ENCODE measurements around the gene TRERF1.

GRCh38 chr6:42405021-42405420 is 46.7 kb downstream of the TRERF1 start:
- TF ChIP-seq CTCF (optimal IDR thresholded peaks at IDR 0.05 in 1 of 3, IDR thresholded peaks at IDR 0.05 in 1 of 3, conservative IDR thresholded peaks at IDR 0.05 in 1 of 3; ENCODE audit: extremely low read depth in 1 of 3, insufficient read depth in 2 of 3, low read length in 3 of 3): no peak
- TF ChIP-seq EZH2 (IDR thresholded peaks at IDR 0.05; ENCODE audit: low read length): no peak

All from keratinocyte (primary cell).